Islet of Langerhans (tissue), 1 donor: ENCODE measurements around the gene TELO2.
"Not testable (repeated sequence)": the region's sequence is repeated elsewhere in the genome, so short reads cannot be mapped to it uniquely, and the experiment has no call there.

ENCODE experiments used
- FAIRE-seq: peaks from one replicate; lab custom pipeline; 2011; peaks lifted over from hg19 to GRCh38; lab: Jason Lieb, UNC

Gene TELO2

DNA sequence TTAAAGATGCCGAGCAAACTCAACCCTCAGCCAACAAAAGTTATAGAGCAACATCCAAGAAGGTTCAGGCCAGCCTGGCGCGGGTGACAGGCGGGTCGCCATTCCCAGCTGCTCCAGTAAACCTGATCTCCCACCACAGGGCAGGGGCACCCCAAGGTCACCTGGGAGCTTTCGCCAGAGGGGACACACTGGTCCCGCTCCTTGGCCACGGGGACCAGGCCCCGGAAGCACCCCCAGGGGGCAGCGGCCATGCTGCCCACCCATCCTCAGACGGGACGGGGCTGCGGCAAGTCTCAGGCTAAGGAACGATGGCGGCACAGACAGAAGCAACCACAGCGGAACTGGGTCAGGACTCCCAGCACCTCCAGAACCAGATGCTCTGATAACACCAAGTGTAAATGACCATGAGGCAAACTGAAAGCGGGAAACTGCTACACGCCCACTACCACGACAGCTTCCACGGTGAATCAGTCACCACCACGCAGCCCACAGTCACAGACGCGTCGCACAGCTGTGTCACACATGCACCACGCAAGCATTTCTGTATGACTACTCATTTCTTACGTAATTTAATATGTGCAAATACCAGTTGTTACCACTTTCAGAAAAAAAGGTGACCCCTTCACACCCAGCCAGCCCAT, 34.7 kb upstream of the TELO2 start:
- no peak for FAIRE-seq

DNA sequence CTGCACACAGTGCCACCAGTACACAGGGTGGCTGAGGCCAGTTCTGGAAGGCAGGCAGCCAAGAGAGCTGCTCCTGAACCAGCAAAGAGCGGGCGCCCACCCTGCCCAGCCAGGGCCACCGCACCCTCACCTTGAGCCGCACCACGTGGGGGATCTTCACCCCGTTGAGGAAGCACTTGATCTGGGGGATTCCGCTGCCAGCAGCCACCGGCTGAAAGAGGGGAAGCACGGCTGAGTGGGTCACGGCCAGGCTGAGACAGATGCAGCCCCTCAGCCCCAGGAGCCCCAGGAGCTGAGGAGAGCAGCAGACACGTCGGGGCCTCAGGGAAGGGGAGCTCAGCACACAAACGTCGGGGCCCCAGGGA, 34.2 kb upstream of the TELO2 start:
- FAIRE-seq, result no peak

DNA sequence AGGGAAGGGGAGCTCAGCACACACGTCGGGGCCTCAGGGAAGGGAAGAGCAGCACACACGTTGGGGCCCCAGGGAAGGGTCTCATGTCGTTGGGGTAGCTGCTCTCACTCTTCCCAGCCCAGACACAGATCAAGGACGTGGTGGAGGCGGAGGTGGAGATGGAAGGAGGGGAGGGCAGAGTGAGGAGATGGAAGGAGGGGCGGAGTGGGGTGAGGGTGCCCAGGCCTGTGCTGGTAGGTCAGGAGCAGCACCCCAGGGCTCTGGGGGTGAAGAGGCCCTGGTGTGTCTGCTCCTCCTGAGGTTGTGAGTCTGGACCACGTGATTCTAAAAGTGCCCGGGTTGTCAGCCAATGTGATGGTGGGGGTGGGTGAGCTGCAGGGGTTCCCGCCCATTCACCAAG, 33.2 kb upstream of the TELO2 start:
- FAIRE-seq, result no peak

DNA sequence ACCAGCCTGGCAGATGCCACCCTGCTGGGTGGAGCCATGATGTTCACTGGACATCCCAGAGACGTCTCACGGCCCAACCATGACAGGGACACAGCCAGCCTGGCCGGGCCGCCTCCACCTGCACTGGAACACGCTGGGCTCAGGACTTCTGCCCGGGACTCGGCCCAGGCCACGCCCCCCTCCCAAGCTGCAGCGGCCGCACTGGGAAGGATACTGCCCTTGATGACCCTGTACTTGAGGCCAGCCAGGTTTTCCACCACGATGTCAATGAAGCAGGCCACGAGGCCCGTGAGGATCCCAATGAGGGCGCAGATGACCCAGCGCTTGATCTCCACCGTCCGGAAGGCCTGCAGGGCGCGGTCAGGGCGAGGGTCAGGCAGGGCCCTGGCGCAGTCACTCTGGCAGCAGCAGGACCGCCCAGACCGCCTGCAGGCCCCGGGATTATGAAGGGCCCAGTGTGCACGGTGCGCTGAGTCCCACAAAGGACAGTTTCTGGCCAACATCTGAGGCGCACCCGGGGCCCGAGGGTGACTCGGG, 32.5 kb upstream of the TELO2 start:
- FAIRE-seq, result no peak

DNA sequence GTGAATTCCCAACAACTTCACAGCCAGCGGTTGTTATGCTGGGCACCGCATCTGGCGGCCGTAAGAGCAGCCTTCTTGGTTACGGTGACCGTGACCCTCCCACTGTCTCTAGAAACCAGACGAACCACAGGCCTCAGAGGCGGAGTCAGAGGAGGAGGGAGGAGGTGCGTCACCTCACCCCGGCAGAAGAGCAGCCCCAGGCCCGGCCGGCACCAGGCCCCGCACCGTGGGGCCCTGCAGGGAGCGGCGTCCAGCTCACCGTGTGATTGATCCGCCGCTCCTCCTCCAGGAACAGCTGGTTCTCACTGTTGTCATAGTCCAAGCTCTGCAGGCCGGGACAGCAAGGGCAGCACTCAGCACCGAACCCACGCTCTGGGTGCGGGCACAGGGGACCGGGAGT, 32.0 kb upstream of the TELO2 start:
- no peak for FAIRE-seq

DNA sequence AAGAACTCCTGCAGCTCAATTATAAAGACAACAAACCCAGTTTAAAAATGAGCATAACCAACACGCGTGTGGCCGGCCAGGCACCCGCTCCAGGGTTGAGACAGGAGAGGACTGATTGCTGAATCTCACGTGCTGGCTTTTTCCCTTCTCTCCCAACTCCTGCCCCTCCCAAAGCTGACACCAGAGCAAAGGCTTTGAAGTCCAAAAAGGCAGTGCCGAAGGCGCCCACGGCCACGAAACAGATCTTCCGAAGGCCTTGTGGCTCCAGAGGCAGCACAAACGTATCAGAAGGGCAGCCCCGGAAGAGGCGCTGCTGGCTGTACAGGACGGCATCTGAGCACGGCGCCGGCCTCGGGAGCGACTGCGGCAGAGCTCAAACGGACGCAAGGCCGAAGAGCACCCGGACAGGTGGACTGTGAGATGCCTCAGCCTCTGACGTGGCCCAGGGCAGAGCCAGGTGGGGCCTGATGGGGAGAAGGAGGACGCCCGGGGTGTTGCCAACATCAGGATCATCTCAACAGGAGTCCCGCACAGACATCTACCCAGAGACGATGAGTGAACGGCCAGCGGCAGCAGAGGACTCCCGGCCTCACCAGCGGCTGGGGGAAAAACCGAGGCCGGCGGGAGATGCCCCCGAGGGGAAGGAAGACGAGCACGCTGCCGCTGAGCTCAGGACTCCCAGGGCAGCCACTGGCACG, 28.8 kb upstream of the TELO2 start:
- no peak for FAIRE-seq

DNA sequence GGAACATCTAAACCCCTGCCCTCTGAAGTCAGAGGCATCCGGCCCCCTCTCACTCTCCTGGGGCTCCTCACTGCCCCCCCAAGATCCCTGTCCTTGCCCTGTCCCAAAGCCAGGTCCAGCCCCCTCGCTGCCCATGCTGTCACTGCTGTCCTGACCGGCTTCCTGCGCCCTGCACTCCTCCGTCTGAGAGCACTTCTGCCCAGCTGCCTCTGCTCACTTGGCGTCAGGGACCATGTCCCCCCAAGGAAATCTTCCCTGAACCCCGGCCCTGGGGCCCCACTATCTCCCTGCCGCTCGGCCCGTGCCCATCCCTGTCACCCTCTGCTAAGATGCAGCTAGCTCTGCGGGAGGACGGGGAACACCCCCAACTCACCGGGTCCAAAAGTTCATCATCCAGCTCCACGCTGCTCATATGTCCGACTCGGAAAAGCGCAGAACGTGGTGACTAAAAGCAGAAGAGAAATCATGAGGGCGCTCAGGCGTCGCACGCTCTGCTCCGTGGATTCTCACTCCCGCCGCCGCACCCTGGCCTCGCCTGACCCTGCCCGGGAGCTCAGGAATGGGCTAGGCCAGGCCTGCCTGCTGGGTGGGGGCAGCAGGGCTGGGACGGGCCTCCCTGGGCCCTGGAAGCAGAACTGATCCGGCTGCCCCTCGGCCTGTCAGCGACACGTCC, 28.1 kb upstream of the TELO2 start:
- FAIRE-seq, result no peak

DNA sequence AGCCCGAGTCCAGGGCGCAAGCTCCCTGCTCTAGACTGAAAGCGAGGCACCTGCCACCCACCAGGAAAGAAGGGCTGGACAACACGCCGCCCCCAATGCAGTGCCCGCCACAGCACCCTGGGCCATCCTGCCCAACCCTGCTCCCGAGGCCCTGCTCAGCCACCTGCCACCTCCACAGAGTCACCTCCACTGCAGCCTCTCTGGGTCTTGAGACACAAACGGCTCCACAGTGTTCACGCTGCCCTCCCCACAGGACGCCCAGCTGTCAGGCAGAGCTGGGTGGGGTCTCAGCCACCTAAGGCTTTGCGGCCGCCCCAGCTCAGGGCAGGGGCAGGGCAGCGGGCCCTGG, 27.6 kb upstream of the TELO2 start:
- FAIRE-seq, result no peak

DNA sequence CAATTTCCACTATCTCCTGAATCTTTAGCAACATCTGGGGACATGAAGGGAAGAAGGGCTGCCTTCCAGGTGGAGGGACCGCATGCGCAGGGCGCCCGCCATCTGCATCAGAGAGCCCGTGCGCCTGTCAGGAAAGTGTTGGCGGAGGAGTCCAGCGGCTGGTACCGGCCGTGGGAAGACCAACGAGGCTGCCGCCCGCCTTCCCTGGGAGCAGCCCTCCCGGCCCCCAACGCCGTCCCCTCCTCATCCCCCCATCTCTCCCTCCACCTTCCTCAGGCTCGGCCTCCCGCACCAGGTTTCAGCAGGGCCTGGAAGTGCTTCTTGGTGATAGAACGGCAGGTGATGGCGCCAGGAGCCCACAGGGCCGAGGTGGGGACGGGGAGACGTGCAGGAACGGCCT, 27.1 kb upstream of the TELO2 start:
- FAIRE-seq, result no peak

DNA sequence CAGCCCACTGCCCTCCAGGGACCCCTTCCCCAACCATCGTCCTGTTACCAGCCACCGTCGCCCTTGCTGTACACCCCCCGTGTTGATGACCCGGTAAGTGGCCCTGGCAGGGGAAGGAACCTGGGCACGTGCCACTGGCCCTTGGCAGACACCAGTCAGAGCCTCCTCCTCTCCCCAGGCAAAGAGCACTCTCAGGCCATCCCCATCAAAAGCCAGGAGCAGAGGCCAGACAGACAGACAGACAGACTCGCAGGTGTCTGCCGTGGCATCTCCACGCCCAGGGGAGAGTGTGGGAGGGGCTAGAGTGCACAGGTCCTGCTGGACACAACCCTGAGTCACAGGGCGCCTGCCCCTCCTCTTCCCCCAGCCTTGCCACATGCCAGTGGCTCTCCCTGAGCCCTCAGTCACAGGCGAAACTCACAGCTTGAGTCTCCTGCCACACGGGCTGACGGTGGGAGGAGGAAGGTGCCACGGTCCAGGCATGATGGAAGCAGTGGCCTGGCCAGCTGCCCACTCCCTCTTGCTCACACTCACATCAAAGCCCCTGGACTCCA, 26.1 kb upstream of the TELO2 start:
- FAIRE-seq, result no peak

DNA sequence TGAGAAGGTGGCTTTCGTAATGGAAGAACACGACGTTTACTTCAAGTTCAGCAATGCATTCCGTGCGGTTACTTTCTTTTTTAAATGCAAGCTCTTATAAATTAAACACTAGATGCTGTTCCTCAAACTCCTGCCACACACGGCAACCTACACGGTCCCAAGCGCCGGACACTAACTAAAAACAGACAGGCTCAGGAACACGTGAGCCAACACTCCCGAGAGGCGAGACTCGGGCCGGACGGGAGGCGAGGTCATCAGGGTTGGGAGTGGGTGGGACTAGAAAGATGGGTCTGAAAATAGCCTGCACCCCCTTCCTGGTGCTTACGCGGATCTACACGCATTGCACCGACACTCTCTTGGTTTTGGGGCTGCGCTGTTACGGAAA, 24.7 kb upstream of the TELO2 start:
- FAIRE-seq, result no peak

DNA sequence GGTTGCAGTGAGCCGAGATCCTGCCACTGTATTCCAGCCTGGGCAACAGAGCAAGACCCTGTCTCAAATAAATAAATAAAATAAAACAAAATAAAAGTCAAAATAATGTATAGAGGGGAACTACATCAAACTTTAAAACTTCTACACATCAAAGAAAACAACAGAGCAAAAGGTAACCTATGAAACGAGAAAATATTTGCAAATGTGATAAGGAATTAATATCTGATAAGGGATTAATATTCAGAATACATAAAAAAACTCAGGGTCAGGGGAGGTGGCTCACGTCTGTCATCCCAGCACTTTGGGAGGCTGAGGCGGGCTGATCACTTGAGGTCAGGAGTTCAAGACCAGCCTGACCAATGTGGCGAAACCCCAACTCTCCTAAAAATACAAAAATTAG, 24.0 kb upstream of the TELO2 start:
- FAIRE-seq, result not testable (repeated sequence)

DNA sequence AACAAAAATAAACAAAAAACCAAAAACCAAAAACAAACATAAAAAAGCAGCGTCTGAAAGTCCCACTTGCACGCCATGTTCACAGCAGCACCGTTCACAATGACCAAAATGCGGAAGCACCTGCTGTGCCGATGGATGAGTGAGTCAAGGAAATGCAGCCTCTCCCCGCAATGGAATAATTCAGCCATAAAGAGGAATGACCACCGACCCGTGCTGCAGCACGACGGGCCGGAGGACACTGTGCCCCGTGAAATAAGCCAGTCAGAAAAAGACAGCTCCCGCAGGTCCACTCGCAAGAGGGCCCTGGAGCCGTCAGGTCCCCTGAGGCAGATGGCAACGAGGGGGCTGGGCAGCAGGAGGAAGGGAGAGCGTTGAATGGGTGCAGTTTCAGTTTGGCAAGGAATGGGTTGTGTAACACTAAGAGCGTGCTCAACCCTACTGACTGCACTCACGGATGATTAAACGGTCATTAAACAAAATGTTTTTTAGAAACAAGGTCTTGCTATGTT, 23.4 kb upstream of the TELO2 start:
- FAIRE-seq, result no peak

DNA sequence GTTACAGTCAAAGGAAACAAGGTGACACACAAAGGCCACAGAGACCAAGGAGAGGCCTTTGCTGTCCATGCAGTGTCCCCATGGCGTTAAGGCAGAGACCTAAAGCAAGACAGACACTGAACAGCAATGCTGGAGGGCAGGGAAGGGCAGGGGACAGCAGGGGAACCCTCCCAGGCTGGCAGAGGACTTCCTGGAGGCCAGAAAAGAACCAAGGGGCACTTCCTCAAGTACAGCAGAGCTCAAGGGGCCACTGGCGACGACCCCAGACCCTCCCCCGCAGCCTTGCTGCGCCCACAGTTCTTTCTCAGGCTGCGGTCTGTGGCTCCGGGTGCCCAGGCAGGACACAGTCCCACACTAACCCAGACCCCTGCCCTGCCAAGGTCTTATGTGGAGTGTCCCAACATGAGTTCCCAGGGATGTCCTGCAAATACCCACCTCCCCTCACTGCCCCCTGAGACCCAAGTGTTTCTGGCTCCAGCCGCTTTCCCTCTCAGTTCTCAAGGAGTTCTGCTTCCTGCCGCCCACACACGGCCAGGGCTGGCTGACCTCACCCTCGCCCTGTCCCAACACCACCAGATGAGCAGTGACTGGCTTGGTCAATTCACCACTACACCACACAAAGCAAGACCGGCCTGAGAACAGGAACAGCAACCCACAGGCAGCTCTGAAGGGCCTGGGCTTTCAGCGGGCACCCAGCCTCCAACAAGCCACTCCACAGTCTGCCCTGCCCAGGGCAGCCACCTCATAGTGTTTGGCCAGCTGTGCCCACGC, 22.5 kb upstream of the TELO2 start:
- FAIRE-seq, result no peak

DNA sequence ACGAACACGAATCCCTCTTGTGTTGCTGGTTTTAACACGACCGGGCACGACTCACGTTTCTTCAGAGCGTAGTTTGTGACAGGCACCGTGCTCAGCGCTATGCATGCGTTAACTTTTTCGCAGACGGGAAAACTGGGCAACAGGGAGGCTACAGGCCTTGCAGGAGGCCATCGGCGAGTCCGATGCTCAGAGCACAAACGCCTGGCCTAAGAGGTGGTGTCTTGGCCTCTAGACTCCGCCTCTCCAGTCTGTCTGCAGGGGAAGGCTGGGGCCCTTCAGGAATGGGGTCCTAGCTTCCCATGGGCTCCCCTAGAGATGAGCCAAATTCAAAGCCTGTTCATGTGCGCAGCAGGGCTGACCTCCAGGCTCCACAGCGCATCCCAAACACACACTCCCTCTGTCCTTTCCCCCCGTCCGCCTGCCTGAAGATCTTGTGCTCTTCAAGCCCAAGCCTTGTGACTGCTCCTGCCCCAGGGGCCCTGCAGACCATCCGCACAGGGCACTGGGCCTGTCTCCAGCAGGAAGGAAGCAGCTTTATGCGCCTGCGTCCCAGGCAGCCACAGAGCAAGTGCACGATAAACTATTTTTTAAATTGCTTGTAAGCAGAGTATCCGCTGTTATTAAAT, 21.5 kb upstream of the TELO2 start:
- no peak for FAIRE-seq

DNA sequence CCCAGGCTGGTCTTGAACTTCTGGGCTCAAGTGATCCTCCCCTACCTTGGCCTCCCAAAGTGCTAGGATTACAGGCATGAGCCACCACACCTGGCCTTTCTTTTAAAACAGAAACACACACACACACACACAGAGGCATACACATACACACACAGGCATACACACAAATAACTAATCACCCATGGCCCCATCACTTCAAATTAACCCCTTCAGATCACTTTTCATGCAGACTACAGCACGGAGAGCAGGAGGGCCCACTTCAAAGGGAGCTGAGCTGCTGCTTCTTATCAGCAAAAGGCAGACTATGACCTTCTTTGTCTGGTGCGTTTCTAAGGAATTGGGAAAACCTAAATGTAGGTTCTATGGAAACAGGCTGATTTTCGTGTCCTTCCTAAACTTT, 20.2 kb upstream of the TELO2 start:
- FAIRE-seq, result no peak

DNA sequence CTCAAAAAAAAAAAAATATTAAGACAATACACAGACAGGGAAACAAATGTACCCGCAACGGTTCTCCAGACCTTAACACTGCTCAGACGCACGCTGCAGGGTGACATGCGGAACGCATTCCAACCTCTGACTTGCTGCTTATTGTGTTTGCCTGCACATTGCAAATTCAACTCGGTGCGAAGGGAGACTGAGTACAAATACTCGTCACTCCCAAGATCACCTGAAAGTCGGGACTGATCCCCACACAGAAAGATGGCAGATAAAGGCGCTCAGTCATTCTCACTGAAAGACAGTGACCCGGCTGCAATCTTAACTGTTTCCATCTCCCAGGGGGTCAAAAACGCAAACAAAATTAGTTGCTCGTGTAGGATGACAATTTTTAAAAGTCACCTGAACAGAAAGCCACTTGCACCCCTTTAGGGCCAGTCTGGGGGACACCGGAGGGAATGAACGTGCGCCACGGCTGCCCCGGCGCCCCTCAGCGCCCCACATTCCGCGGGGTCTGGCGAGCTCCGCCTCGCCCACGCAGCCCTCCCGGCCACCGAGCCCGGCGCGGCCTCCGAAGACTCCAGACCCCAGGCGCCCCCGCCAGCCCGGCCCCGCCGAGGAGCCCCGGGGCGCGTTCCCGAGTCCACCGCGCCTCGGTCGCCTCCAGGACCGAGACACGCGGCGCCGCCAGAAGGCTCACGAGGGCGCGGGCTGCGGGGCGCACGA, 18.9 kb upstream of the TELO2 start:
- FAIRE-seq, result no peak

DNA sequence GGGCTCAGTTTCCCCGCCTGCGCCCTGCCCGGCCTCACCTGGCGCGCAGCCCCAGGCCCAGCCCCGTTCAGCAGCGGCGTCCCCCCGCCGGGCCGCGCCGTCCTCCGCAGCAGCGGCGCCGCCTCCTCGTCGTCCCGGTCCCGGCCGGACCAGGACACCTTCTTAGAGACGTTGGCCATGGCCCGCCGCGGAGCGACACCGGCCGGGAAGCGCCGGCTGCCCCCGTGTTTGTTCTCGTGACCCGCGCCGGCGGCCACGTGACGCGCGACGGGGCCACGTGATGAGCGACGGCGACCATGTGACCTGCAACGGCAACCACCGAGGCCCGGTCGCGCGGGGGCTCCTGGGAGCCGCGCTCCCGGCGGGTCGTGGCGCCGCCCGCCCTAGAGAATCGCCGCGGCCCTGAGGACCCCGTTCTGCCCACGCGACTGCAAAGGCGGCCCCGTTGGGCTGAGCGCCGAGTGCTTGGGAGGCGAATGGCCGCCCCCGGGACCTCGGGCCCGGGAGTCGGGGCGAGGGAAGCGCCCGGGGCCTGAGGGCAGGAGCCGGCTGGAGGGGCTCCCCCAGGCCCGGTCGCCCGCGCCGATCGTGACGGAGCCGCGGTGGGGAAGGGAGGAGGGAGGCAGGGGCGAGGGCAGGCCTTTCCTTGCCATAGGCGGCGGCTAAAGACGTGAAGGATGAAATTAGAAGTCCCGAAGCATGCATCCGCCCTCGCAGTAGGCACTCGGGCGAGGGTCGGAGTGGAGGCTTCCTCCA, 18.2 kb upstream of the TELO2 start, which contains the start of gene CLCN7:
Gene CLCN7 (minus strand): TSS at position 233 of the 756 bp plus-strand sequence. CDS start 54 bp downstream, at position 179.
- FAIRE-seq, result no peak

DNA sequence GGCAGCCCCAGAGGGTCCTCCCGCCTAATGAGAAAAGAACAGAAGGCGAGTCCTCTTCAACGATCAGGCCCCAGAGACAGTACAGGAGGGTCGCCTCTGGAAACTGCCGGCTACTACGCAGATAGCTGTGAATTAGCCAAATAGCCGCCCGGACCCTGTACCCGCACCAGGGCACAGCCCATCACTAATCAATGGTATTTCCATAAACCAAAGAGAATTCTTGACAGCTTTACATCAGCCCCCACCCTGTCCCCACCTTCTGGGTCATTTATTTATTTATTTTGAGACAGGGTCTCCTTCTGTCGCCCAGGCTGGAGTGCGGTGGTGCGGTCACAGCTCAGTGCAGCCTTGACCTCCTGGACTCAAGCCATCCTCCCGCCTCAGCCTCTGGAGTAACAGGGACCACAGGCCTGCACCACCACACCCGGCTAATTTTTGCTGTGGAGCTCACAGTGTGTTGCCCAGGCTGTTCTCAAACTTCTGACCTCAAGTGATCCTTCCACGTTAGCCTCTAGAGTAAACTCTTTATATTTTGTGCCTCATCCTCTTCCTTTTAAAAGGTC, 17.5 kb upstream of the TELO2 start:
- no peak for FAIRE-seq

DNA sequence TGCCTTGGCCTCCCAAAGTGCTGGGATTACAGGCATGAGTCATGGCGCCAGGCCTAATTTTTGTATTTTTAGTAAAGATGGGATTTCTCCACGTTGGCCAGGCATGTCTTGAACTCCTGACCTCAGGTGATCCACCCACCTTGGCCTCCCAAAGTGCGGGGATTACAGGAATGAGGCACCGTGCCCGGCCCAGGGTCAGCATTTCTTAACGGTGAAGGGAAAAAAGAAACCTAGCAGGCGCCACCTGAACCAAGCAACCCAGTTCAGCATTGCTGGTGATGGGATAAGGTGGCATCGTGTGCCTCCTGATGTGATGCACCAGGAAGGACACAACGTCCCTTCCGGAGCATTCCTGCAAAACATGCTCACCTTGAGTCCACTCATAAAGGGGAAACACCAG, 16.1 kb upstream of the TELO2 start:
- FAIRE-seq, result no peak
